Choroid plexus epithelial cell (primary cell): ENCODE data around the gene ZBTB25.

Source experiments
- DNase-seq: peaks from one replicate; pipeline ENCODE4 v3.0.0-alpha.2; 2010; ENCODE audit warnings: low read depth
- H3K4me3 ChIP-seq: 2 replicates; pipeline ENCODE4 v1.5.1; 2011; ENCODE audit warnings: low read depth, mild to moderate bottlenecking, control low read depth, low read length, moderate library complexity
- CTCF ChIP-seq: conservative IDR thresholded peaks from 2 replicates; pipeline ENCODE4 v1.5.1; 2011; ENCODE audit warnings: low read depth, mild to moderate bottlenecking, control low read depth, inconsistent platforms, low read length, moderate library complexity

ZBTB25 gene

GRCh38 chr14:64465191-64465822 is 38.3 kb downstream of the ZBTB25 start, which contains the start of gene AKAP5:
TSS of gene AKAP5 (plus strand) at chr14:64465499. CDS start at chr14:64468395, 2,896 bp downstream.
- TF ChIP-seq CTCF: no peak
- peak; percentile 31 for DNase-seq
- peak within 1 kb of the TSS; percentile 78 for H3K4me3 ChIP-seq

GRCh38 chr14:64464651-64465050 is 39.0 kb downstream of the ZBTB25 start:
- peak overlapping the region; percentile 78 for H3K4me3 ChIP-seq
- DNase-seq: no peak
- TF ChIP-seq CTCF: no peak

GRCh38 chr14:64463873-64464272 is 39.8 kb downstream of the ZBTB25 start:
- no peak for TF ChIP-seq CTCF
- no peak for DNase-seq
- no peak overlapping the region for H3K4me3 ChIP-seq

- DNase-seq: no peak
- no peak for TF ChIP-seq CTCF
- H3K4me3 ChIP-seq: no peak overlapping the region
Observed at GRCh38 chr14:64463195-64463594, 40.4 kb downstream of the ZBTB25 start.

GRCh38 chr14:64461221-64461620 is 42.4 kb downstream of the ZBTB25 start:
- TF ChIP-seq CTCF: no peak
- no peak for DNase-seq
- no peak overlapping the region for H3K4me3 ChIP-seq

GRCh38 chr14:64459405-64460136 is 44.1 kb downstream of the ZBTB25 start:
- no peak for TF ChIP-seq CTCF
- no peak overlapping the region for H3K4me3 ChIP-seq
- no peak for DNase-seq
